Tibial artery (tissue), 4 donors: ENCODE results near the gene COPS9.
A peak's percentile ranks its signal among the peaks of the same experiment; 100 is the strongest.

Source experiments
- DNase-seq, 2 donors: peaks; one replicate each; pipeline ENCODE4 v3.0.0-alpha.2; 2019
- H3K27ac ChIP-seq, 2 donors: fragments of 200-600 bp; sonication (generic) in 1 of 2; 1 replicate in 1 of 2; 2 replicates in 1 of 2; pipeline ENCODE4 v1.5.1; 2018 to 2019; ENCODE audit warnings: mild to moderate bottlenecking in 1 of 2
- H3K27me3 ChIP-seq, 2 donors: fragments of 200-600 bp; sonication (generic) in 1 of 2; one replicate each; pipeline versions ENCODE4 v1.5.1 to v1.6.0; 2016 to 2019
- H3K36me3 ChIP-seq, 3 donors: fragments of 200-600 bp; sonication (generic) in 2 of 3; one replicate each; pipeline ENCODE4 v1.5.1; 2016 to 2019; ENCODE audit warnings: mild to moderate bottlenecking in 2 of 3
- H3K4me1 ChIP-seq, 4 donors: fragments of 200-600 bp; sonication (generic) in 2 of 4; 1 replicate in 3 of 4; 2 replicates in 1 of 4; pipeline ENCODE4 v1.5.1; 2016 to 2019
- H3K4me3 ChIP-seq, 2 donors: fragments of 200-600 bp; sonication (generic) in 1 of 2; 1 replicate in 1 of 2; 2 replicates in 1 of 2; pipeline ENCODE4 v1.5.1; 2018 to 2019; ENCODE audit warnings: mild to moderate bottlenecking in 2 of 2
- H3K9me3 ChIP-seq, 3 donors: fragments of 200-600 bp; sonication (generic) in 1 of 3; one replicate each; pipeline ENCODE4 v1.5.1; 2016 to 2019
- intact Hi-C: fragments of 100-400 bp; cut with DNase I; formaldehyde crosslinking; loops from one replicate; pipeline ENCODE4 v1.15.0; 2023; ENCODE audit warnings: low total_unique reads
- TF ChIP-seq, protein P1 (sequence below), 2 experiments: fragments of 200-600 bp in 1 of 2; fragments of 450-650 bp in 1 of 2; IDR thresholded peaks; one replicate each; pipeline ENCODE4 v1.5.1; 2017 to 2019; ENCODE audit warnings: antibody characterized with exemption in 2 of 2, mild to moderate bottlenecking in 1 of 2, moderate library complexity in 1 of 2

The COPS9 gene

DNA sequence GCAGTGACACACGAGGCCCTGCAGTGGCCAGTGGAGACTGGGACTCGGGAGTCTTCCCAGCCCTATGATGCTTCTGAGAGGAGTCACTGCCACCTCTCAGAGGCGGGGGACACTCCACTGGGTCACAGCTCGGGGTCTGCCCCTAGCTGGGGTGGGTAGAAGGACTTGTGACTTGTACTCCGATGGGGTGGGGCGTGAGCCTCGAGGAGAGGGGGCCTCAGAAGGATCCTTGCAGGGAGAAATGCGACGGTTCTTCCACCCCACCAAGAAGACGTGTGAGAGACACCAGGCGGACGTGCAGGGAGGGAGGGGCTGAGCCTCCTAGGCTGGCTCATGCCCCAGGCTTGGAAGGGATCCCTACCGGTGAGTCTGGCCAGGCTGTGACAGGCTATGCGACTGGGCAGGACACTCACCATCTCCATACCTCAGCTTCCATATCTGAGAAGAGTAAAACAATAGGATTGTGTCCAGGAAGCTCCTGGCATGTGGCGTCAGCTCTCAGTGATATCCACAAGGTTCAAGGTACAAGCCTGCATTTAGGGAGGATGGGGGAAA is 15.4 kb upstream of the COPS9 start:
- H3K36me3 ChIP-seq: no peaks in the 10 kb centered on the region
- no peak for DNase-seq
- H3K9me3 ChIP-seq: peaks cover 0 to 5% (median 0%) of the 10 kb centered on the region in 3 donors
- peaks cover 0 to 52% of the 10 kb centered on the region in 2 donors for H3K27me3 ChIP-seq
- H3K4me1 ChIP-seq: no peaks in the 10 kb centered on the region
- TF ChIP-seq, protein P1, sequence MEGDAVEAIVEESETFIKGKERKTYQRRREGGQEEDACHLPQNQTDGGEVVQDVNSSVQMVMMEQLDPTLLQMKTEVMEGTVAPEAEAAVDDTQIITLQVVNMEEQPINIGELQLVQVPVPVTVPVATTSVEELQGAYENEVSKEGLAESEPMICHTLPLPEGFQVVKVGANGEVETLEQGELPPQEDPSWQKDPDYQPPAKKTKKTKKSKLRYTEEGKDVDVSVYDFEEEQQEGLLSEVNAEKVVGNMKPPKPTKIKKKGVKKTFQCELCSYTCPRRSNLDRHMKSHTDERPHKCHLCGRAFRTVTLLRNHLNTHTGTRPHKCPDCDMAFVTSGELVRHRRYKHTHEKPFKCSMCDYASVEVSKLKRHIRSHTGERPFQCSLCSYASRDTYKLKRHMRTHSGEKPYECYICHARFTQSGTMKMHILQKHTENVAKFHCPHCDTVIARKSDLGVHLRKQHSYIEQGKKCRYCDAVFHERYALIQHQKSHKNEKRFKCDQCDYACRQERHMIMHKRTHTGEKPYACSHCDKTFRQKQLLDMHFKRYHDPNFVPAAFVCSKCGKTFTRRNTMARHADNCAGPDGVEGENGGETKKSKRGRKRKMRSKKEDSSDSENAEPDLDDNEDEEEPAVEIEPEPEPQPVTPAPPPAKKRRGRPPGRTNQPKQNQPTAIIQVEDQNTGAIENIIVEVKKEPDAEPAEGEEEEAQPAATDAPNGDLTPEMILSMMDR (IDR thresholded peaks at IDR 0.05): no peak
- H3K27ac ChIP-seq: no peak overlapping the region
- no peak overlapping the region for H3K4me3 ChIP-seq
- intact Hi-C loops: loop anchor here (10.0 kb wide), 1 partner anchor 67 kb away; no protein-coding TSS in a partner anchor

DNA sequence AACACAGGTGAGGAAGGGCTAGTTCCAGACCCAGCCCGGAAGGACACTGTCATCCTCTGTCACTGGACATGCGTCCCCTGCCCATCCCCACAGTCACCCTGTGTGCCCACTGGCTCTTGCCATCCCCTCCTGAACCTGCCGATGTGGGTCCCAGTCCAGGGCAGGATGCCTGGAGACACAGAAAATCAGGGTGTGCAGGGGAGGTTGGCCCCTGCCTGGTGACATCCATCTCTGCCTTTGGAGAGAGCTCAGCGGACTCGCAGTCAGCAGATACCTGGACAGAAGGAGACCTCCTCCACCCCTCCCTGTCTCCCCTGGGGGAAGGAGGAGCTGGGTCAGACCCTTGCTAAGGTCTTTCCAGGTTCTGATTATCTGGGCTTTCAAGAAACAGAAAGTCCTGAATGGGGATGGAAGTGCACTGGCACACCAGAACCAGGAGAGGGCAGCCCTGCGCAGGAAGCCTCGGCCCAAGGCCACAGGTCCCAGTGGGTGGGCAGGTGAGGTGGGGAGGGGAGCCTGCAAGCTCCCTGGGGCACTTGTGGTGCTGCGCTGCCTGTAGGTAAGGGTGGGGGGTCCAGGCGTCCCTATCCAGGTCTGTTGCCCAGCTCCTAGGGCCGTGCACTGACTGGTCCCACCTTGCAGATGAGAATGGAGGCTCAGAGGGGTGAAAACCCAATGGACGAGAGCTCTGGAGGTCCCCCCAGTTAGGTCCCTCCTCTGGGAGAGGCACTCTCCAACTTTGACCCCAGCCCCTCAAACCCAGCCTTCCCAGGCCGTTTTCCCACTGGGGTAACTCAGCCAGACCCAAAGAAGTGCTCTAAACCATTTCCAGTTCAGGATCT is 14.1 kb upstream of the COPS9 start:
- peaks cover 0 to 5% (median 0%) of the 10 kb centered on the region in 3 donors for H3K9me3 ChIP-seq
- peaks cover 0 to 61% of the 10 kb centered on the region in 2 donors for H3K27me3 ChIP-seq
- TF ChIP-seq, protein P1 (IDR thresholded peaks at IDR 0.05): peak; percentile 38 to 50
- no peaks in the 10 kb centered on the region for H3K36me3 ChIP-seq
- intact Hi-C loops: loop anchor here (10.0 kb wide), 1 partner anchor 65 kb away; no protein-coding TSS in a partner anchor
- H3K4me1 ChIP-seq: no peaks in the 10 kb centered on the region
- H3K27ac ChIP-seq: no peak overlapping the region
- no peak overlapping the region for H3K4me3 ChIP-seq
- no peak for DNase-seq

DNA sequence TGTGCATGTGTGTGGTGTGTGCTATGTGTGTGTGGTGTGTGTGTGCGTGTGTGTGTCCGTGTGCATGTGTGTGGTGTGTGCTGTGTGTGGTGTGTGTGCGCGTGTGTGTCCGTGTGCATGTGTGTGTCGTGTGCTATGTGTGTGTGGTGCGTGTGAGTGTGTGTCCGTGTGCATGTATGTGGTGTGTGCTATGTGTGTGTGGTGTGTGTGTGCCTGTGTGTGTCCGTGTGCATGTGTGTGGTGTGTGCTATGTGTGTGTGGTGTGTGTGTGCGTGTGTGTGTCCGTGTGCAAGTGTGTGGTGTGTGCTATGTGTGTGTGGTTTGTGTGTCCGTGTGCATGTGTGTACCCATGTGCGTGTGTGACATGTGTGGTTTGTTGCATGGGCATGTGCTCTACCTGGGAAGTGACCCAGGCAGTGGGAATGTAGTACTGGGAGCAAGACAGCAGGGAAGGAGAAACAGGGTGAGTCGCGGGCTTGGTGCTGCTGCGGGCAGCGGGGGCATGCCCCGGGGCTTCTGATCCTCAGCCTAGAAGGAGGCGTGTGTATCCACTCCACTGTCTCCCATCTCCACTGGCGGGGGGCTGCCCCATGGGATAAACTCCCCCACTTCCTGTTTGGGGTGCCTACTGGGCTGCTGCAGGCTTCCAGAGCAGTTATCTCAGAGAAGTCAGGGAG is 11.9 kb upstream of the COPS9 start:
- intact Hi-C loops: no loop called here
- no peak for DNase-seq
- TF ChIP-seq, protein P1 (IDR thresholded peaks at IDR 0.05): no peak
- H3K36me3 ChIP-seq: no peaks in the 10 kb centered on the region
- peaks cover 0 to 1% (median 0%) of the 10 kb centered on the region in 3 donors for H3K9me3 ChIP-seq
- no peak overlapping the region for H3K4me3 ChIP-seq
- H3K27ac ChIP-seq: no peak overlapping the region
- H3K4me1 ChIP-seq: peaks cover 0 to 7% (median 2%) of the 10 kb centered on the region in 4 donors
- H3K27me3 ChIP-seq: peaks cover 0 to 70% of the 10 kb centered on the region in 2 donors

DNA sequence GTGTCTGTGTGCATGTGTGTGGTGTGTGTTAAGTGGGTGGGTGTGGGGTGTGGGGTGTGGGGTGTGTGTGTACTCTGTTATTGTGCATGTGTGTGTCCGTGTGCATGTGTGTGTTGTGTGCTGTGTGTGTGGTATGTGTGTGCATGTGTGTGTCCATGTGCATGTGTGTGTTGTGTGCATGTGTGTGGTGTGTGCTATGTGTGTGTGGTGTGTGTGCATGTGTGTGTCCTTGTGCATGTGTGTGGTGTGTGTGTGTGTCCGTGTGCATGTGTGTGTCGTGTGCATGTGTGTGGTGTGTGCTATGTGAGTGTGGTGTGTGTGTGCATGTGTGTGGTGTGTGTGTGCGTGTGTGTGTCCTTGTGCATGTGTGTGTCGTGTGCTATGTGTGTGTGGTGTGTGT is 11.3 kb upstream of the COPS9 start:
- Histone ChIP-seq H3K36me3 (no peaks in the 10 kb centered on the region), H3K27me3 (peaks cover 0 to 77% of the 10 kb centered on the region in 2 donors), H3K9me3 (no peaks in the 10 kb centered on the region), H3K27ac (no peak overlapping the region), H3K4me1 (peaks cover 0 to 7% (median 2%) of the 10 kb centered on the region in 4 donors), H3K4me3 (no peak overlapping the region)
- TF ChIP-seq, protein P1 (IDR thresholded peaks at IDR 0.05): no peak
- intact Hi-C loops: no loop called here
- no peak for DNase-seq

DNA sequence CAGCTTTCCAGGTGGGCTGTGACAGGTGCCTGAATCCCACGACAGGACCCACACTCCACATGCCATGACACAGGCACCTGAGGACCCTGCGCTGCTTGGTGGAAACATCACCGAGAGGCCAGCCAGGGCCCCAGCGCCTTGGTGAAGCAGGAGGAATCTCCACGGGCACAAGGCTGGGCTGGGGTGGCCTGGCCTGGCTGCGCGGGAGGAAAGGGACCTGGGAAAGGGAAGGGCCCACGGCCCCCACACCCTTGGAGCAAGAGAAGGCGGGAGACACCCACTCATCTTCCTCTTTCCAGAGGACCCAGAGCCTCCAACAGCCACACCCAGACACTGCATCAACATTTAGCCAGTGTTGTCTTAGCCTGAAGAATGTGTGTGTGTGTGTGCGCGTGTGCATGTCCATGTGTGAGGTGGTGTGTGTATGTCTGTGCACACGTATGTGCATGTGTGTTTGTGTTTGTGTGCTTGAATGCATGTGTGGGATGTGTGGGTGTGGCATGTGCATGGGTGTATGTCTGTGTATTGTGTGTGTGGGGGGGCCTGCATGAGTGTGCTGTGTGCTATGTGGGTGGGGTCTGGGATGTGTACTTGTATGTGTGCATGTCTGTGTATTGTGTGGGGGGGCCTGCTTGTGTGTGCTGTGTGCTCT is 10.6 kb upstream of the COPS9 start:
- H3K36me3 ChIP-seq: no peaks in the 10 kb centered on the region
- H3K27ac ChIP-seq: no peak overlapping the region
- H3K9me3 ChIP-seq: no peaks in the 10 kb centered on the region
- TF ChIP-seq, protein P1 (IDR thresholded peaks at IDR 0.05): no peak
- intact Hi-C loops: no loop called here
- H3K4me1 ChIP-seq: peaks cover 0 to 7% (median 2%) of the 10 kb centered on the region in 4 donors
- peaks cover 0 to 78% of the 10 kb centered on the region in 2 donors for H3K27me3 ChIP-seq
- no peak overlapping the region for H3K4me3 ChIP-seq
- no peak for DNase-seq
